Measurements from ENCODE around the gene OPN3. TPM values are rescaled to one million over a fixed set of nuclear protein-coding genes. Genes with fewer than 3 reads are reported as not detected.

Gene OPN3
- total RNA-seq, 1 donor, result 5.1 TPM

DNA sequence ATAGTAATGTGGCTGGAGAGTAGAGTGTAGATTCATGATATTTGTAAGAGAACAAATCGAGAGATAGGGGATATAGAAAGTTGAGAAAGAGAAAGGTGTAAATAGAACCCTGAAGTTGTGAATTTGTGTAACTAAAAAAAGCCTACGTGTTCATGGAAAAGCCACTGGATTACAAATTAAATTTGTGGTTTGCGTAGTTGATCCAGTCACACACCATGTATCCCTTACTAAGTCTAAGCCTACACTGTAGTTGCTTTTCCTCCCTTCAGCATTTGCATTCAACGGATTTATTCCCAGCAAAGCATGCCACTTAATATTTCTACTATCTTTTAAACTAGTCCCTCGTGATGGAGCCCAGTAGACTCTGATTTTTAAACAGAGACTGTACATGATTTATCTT lies 83.1 kb downstream of the OPN3 start:
- Histone ChIP-seq H3K4me3 (ENCODE audit: insufficient read depth, low read length) (no peak overlapping the region), H3K9me3 (ENCODE audit: low read depth, low read length) (no peaks in the 10 kb centered on the region), H4K20me1 (ENCODE audit: insufficient read depth, low read length) (no peaks in the 10 kb centered on the region), H3K4me2 (ENCODE audit: insufficient read depth, low read length) (no peak overlapping the region), H3K27ac (ENCODE audit: low read depth, low read length) (no peak overlapping the region), H3K27me3 (ENCODE audit: insufficient read depth, low read length) (no peaks in the 10 kb centered on the region), H3K4me1 (ENCODE audit: insufficient read depth, low read length) (no peaks in the 10 kb centered on the region), H2AFZ (ENCODE audit: low read length) (no peak overlapping the region), H3K79me2 (ENCODE audit: insufficient read depth, low read length) (no peaks in the 10 kb centered on the region), H3K36me3 (ENCODE audit: insufficient read depth, low read length) (no peaks in the 10 kb centered on the region)
- TF ChIP-seq, protein P1, sequence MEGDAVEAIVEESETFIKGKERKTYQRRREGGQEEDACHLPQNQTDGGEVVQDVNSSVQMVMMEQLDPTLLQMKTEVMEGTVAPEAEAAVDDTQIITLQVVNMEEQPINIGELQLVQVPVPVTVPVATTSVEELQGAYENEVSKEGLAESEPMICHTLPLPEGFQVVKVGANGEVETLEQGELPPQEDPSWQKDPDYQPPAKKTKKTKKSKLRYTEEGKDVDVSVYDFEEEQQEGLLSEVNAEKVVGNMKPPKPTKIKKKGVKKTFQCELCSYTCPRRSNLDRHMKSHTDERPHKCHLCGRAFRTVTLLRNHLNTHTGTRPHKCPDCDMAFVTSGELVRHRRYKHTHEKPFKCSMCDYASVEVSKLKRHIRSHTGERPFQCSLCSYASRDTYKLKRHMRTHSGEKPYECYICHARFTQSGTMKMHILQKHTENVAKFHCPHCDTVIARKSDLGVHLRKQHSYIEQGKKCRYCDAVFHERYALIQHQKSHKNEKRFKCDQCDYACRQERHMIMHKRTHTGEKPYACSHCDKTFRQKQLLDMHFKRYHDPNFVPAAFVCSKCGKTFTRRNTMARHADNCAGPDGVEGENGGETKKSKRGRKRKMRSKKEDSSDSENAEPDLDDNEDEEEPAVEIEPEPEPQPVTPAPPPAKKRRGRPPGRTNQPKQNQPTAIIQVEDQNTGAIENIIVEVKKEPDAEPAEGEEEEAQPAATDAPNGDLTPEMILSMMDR (IDR thresholded peaks at IDR 0.05; ENCODE audit: extremely low read depth, low read depth, low read length), result no peak
- DNase-seq (ENCODE audit: insufficient read length, low spot score, missing footprints), result no peak

DNA sequence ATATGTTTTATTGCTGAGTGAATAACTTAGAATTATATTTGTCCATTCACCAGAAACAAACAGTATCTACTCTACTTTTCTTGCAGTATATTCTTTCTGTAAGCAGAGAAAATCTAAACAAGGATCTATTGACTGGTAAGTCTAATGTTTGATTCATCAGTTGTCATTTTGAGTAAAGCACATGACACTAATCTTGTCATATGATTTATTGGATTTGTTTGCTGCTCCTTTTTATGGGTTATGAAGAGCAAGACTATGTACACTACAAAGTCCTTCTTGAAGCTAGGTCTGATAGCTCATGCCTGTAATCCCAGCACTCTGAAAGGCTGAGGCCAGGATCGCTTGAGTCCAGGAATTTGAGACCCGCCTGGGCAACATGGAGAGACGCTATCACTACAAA lies 84.6 kb downstream of the OPN3 start:
- H2AFZ ChIP-seq (ENCODE audit: low read length), result no peak overlapping the region
- no peaks in the 10 kb centered on the region for H3K4me1 ChIP-seq (ENCODE audit: insufficient read depth, low read length)
- no peaks in the 10 kb centered on the region for H4K20me1 ChIP-seq (ENCODE audit: insufficient read depth, low read length)
- no peaks in the 10 kb centered on the region for H3K9me3 ChIP-seq (ENCODE audit: low read depth, low read length)
- no peak overlapping the region for H3K27ac ChIP-seq (ENCODE audit: low read depth, low read length)
- H3K36me3 ChIP-seq (ENCODE audit: insufficient read depth, low read length), result no peaks in the 10 kb centered on the region
- TF ChIP-seq, protein P1 (IDR thresholded peaks at IDR 0.05; ENCODE audit: extremely low read depth, low read depth, low read length), result no peak
- no peak for DNase-seq (ENCODE audit: insufficient read length, low spot score, missing footprints)
- no peaks in the 10 kb centered on the region for H3K79me2 ChIP-seq (ENCODE audit: insufficient read depth, low read length)
- no peak overlapping the region for H3K4me2 ChIP-seq (ENCODE audit: insufficient read depth, low read length)
- H3K27me3 ChIP-seq (ENCODE audit: insufficient read depth, low read length), result no peaks in the 10 kb centered on the region
- H3K4me3 ChIP-seq (ENCODE audit: insufficient read depth, low read length), result no peak overlapping the region

DNA sequence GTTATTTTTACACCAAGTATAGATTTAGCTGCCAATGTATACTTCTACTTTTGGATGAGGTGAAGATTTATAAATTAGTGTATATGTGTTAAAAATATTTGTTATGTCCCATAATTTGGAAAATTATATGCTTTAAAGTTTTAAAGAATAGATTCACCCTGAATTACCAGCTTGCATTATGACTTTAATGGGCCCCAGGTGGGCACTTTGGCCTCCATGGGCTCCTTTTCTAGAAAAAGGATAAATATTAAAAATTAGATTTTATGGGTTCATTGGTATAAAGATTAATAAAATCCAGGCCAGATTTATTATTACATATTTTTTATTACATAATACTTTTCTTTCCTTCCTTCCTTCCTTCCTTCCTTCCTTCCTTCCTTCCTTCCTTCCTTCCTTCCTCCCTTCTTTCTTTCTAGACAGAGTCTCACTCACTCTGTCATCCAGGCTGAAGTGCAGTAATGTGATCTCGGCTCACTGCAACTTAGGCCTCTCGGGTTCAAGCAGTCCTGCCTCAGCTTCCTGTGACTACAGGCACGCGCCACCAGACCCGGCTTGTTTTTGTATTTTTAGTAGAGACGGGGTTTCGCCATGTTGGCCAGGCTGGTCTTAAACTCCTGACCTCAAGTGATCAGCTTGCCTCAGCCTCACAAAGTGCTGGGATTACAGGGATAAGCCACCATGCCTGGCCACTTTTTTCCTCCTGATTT lies 86.1 kb downstream of the OPN3 start:
- Histone ChIP-seq H3K4me2 (ENCODE audit: insufficient read depth, low read length) (no peak overlapping the region), H3K36me3 (ENCODE audit: insufficient read depth, low read length) (no peaks in the 10 kb centered on the region), H3K27ac (ENCODE audit: low read depth, low read length) (no peak overlapping the region), H3K79me2 (ENCODE audit: insufficient read depth, low read length) (no peaks in the 10 kb centered on the region), H3K27me3 (ENCODE audit: insufficient read depth, low read length) (no peaks in the 10 kb centered on the region), H2AFZ (ENCODE audit: low read length) (peak overlapping the region; percentile 56), H3K4me3 (ENCODE audit: insufficient read depth, low read length) (no peak overlapping the region), H3K4me1 (ENCODE audit: insufficient read depth, low read length) (no peaks in the 10 kb centered on the region), H3K9me3 (ENCODE audit: low read depth, low read length) (no peaks in the 10 kb centered on the region), H4K20me1 (ENCODE audit: insufficient read depth, low read length) (no peaks in the 10 kb centered on the region)
- TF ChIP-seq, protein P1 (IDR thresholded peaks at IDR 0.05; ENCODE audit: extremely low read depth, low read depth, low read length), result no peak
- DNase-seq (ENCODE audit: insufficient read length, low spot score, missing footprints), result no peak

DNA sequence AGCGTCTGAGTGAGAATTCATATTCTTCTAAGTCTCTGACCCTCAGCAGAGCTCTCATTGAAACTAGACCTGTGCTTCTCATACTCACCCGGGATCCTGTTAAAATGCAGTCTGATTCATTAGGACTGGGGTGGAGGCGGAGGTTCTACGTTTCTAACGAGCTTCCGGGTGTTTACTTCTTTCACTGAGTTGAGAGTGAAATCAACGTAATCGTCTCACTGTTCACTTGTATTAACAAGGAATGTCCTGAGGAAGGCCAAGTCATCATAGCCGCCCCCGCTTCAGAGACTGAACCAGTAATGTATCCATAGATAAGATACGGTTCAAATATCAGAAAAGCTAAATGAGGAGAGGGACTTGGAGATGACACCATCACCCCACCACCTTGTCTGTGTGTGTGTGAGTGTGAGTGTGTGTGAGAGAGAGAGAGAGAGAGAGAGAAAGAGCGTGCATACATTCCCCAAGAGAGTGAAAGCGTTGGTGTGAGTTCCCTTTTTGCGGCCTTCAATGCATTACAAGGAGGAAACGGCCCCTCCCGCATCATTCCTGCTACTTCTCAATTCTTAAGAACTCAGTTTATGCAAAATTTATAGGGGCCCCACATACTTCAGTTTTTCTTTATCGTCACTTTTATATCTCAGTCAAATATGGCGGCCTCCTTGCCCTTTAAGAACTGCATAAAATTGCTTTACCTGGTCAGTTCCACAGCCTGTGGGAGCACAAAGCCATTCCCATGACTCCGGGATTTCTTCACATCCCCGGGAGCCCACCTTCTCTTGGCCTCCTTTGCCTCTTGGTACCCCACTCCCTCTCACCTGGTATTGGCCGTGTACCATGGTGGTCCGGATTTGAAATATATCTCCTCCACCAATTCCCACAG lies 88.2 kb downstream of the OPN3 start:
- no peak overlapping the region for H3K4me3 ChIP-seq (ENCODE audit: insufficient read depth, low read length)
- DNase-seq (ENCODE audit: insufficient read length, low spot score, missing footprints), result no peak
- no peaks in the 10 kb centered on the region for H3K27me3 ChIP-seq (ENCODE audit: insufficient read depth, low read length)
- H4K20me1 ChIP-seq (ENCODE audit: insufficient read depth, low read length), result no peaks in the 10 kb centered on the region
- TF ChIP-seq, protein P1 (IDR thresholded peaks at IDR 0.05; ENCODE audit: extremely low read depth, low read depth, low read length), result no peak
- no peaks in the 10 kb centered on the region for H3K4me1 ChIP-seq (ENCODE audit: insufficient read depth, low read length)
- H2AFZ ChIP-seq (ENCODE audit: low read length), result no peak overlapping the region
- H3K79me2 ChIP-seq (ENCODE audit: insufficient read depth, low read length), result no peaks in the 10 kb centered on the region
- no peak overlapping the region for H3K27ac ChIP-seq (ENCODE audit: low read depth, low read length)
- H3K9me3 ChIP-seq (ENCODE audit: low read depth, low read length), result no peaks in the 10 kb centered on the region
- no peak overlapping the region for H3K4me2 ChIP-seq (ENCODE audit: insufficient read depth, low read length)
- no peaks in the 10 kb centered on the region for H3K36me3 ChIP-seq (ENCODE audit: insufficient read depth, low read length)

Measured in osteoblast (primary cell).